NCI-H187 treated with DMSO at 0.1 percent for 48 hours (cell line): Measurements from ENCODE around the gene BANP.
"Not testable (repeated sequence)": the region's sequence is repeated elsewhere in the genome, so short reads cannot be mapped to it uniquely, and the experiment has no call there.

ENCODE experiments used
- DNase-seq: peaks from one replicate; lab custom pipeline; 2025; lab: John Stamatoyannopoulos, UW

The BANP gene

GRCh38 chr16:88030961-88031360 is 79.7 kb downstream of the BANP start:
- DNase-seq, result not testable (repeated sequence)

GRCh38 chr16:88033003-88033740 is 81.9 kb downstream of the BANP start:
- DNase-seq, result not testable (repeated sequence)

GRCh38 chr16:88034770-88035169 is 83.5 kb downstream of the BANP start:
- DNase-seq, result no peak

GRCh38 chr16:88035292-88035691 is 84.1 kb downstream of the BANP start:
- DNase-seq, result no peak

- DNase-seq, result not testable (repeated sequence)
Observed at GRCh38 chr16:88035884-88036639, 84.8 kb downstream of the BANP start.

GRCh38 chr16:88036640-88036996 is 85.4 kb downstream of the BANP start:
- DNase-seq, result not testable (repeated sequence)

GRCh38 chr16:88037359-88037758 is 86.1 kb downstream of the BANP start:
- DNase-seq, result not testable (repeated sequence)

GRCh38 chr16:88037876-88038525 is 86.8 kb downstream of the BANP start:
- DNase-seq, result not testable (repeated sequence)

GRCh38 chr16:88038526-88038908 is 87.3 kb downstream of the BANP start:
- not testable (repeated sequence) for DNase-seq

GRCh38 chr16:88039591-88039990 is 88.4 kb downstream of the BANP start:
- DNase-seq, result no peak

GRCh38 chr16:88040196-88040876 is 89.1 kb downstream of the BANP start:
- not testable (repeated sequence) for DNase-seq

GRCh38 chr16:88040877-88041244 is 89.6 kb downstream of the BANP start:
- DNase-seq, result not testable (repeated sequence)

- DNase-seq, result not testable (repeated sequence)
Observed at GRCh38 chr16:88041506-88041905, 90.3 kb downstream of the BANP start.

- DNase-seq, result not testable (repeated sequence)
Observed at GRCh38 chr16:88041986-88042562, 90.8 kb downstream of the BANP start.

GRCh38 chr16:88043208-88043910 is 92.1 kb downstream of the BANP start:
- DNase-seq, result not testable (repeated sequence)

- DNase-seq, result not testable (repeated sequence)
Observed at GRCh38 chr16:88044121-88044581, 92.9 kb downstream of the BANP start.

- DNase-seq, result not testable (repeated sequence)
Observed at GRCh38 chr16:88045361-88045760, 94.1 kb downstream of the BANP start.

GRCh38 chr16:88045820-88046303 is 94.6 kb downstream of the BANP start:
- DNase-seq, result no peak

GRCh38 chr16:88047462-88047861 is 96.2 kb downstream of the BANP start:
- DNase-seq, result no peak

GRCh38 chr16:88048985-88049384 is 97.8 kb downstream of the BANP start:
- no peak for DNase-seq
